DOHH2 (cell line): ENCODE data around the gene XRCC5.

Source experiments
- H3F3A ChIP-seq: fragments of 200-600 bp; sonication (generic), shearing (Covaris generic); 2 replicates; pipeline ENCODE4 v1.6.0; 2016; ENCODE audit warnings: antibody characterized with exemption, mild to moderate bottlenecking; ENCODE audit not compliant: control insufficient read depth, insufficient read depth
- H3K27ac ChIP-seq: fragments of 200-600 bp; sonication (generic); 2 replicates; pipeline ENCODE4 v1.5.1; 2014; ENCODE audit warnings: low read depth, mild to moderate bottlenecking, low read length, moderate library complexity
- H3K27me3 ChIP-seq: fragments of 200-600 bp; sonication (generic); 2 replicates; pipeline ENCODE4 v1.6.1; 2014; ENCODE audit warnings: mild to moderate bottlenecking, low read length, mixed read lengths; ENCODE audit not compliant: control insufficient read depth
- H3K36me3 ChIP-seq: fragments of 200-600 bp; sonication (generic); 2 replicates; pipeline ENCODE4 v1.6.1; 2014; ENCODE audit warnings: mild to moderate bottlenecking, low read length, moderate library complexity, mixed read lengths; ENCODE audit not compliant: control insufficient read depth
- H3K4me1 ChIP-seq: fragments of 200-600 bp; sonication (generic); 2 replicates; pipeline ENCODE4 v1.6.1; 2014; ENCODE audit warnings: mild to moderate bottlenecking, low read length, mixed read lengths; ENCODE audit not compliant: control insufficient read depth
- H3K4me2 ChIP-seq: fragments of 200-600 bp; sonication (generic); 2 replicates; pipeline ENCODE4 v1.6.0; 2014; ENCODE audit warnings: mild to moderate bottlenecking, low read length, moderate library complexity
- H3K4me3 ChIP-seq: fragments of 200-600 bp; sonication (generic); 2 replicates; pipeline ENCODE4 v1.5.1; 2014; ENCODE audit warnings: mild to moderate bottlenecking, low read length, mixed read lengths
- H3K79me2 ChIP-seq: fragments of 200-600 bp; sonication (generic); 2 replicates; pipeline ENCODE4 v1.6.1; 2014; ENCODE audit warnings: mild to moderate bottlenecking, low read length, mixed read lengths; ENCODE audit not compliant: control insufficient read depth
- H3K9me2 ChIP-seq: fragments of 200-600 bp; sonication (generic); replicated peaks from 2 replicates; pipeline ENCODE4 v1.6.1; 2014; ENCODE audit warnings: mild to moderate bottlenecking, low read length, mixed read lengths; ENCODE audit not compliant: control insufficient read depth
- H3K9me3 ChIP-seq: fragments of 200-600 bp; sonication (generic); 2 replicates; pipeline ENCODE4 v1.6.1; 2014; ENCODE audit warnings: antibody characterized with exemption, low read length, mixed read lengths; ENCODE audit not compliant: control insufficient read depth, insufficient read depth
- H4K20me1 ChIP-seq: fragments of 200-600 bp; sonication (generic); 2 replicates; pipeline ENCODE4 v1.6.0; 2014; ENCODE audit warnings: low read depth, mild to moderate bottlenecking, antibody characterized with exemption, low read length, moderate library complexity; ENCODE audit not compliant: control insufficient read depth, insufficient read depth
- EZH2phosphoT487 ChIP-seq: fragments of 200-600 bp; sonication (generic); IDR thresholded peaks from 2 replicates; pipeline ENCODE4 v1.6.1; 2017; ENCODE audit warnings: borderline replicate concordance, mild to moderate bottlenecking, antibody characterized with exemption, low read length, moderate library complexity, mixed read lengths
- TF ChIP-seq, protein P1 (sequence below): fragments of 200-600 bp; sonication (generic); IDR thresholded peaks from one replicate; pipeline ENCODE4 v1.5.1; 2014; ENCODE audit warnings: antibody characterized with exemption, mild to moderate bottlenecking, low read depth, low read length; ENCODE audit not compliant: poor library complexity, severe bottlenecking

Gene XRCC5

GRCh38 chr2:216170076-216170763 is 61.1 kb downstream of the XRCC5 start:
- Histone ChIP-seq H3K27ac (no peak overlapping the region), H3K4me1 (no peaks in the 10 kb centered on the region), H3K27me3 (no peaks in the 10 kb centered on the region), H3K79me2 (peaks cover 55% of the 10 kb centered on the region), H4K20me1 (0 out of 2 replicates have a peak, but pooled peaks cover 7% of the 10 kb centered on the region), H3K4me3 (no peak overlapping the region), H3K9me2 (no peaks in the 10 kb centered on the region), H3K36me3 (peaks cover 94% of the 10 kb centered on the region), H3K9me3 (no peaks in the 10 kb centered on the region), H3F3A (peaks cover 2% of the 10 kb centered on the region; the same call in 1 of the 2 replicates), H3K4me2 (no peak overlapping the region)
- no peak for TF ChIP-seq EZH2phosphoT487
- TF ChIP-seq, protein P1, sequence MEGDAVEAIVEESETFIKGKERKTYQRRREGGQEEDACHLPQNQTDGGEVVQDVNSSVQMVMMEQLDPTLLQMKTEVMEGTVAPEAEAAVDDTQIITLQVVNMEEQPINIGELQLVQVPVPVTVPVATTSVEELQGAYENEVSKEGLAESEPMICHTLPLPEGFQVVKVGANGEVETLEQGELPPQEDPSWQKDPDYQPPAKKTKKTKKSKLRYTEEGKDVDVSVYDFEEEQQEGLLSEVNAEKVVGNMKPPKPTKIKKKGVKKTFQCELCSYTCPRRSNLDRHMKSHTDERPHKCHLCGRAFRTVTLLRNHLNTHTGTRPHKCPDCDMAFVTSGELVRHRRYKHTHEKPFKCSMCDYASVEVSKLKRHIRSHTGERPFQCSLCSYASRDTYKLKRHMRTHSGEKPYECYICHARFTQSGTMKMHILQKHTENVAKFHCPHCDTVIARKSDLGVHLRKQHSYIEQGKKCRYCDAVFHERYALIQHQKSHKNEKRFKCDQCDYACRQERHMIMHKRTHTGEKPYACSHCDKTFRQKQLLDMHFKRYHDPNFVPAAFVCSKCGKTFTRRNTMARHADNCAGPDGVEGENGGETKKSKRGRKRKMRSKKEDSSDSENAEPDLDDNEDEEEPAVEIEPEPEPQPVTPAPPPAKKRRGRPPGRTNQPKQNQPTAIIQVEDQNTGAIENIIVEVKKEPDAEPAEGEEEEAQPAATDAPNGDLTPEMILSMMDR = no peak

DNA sequence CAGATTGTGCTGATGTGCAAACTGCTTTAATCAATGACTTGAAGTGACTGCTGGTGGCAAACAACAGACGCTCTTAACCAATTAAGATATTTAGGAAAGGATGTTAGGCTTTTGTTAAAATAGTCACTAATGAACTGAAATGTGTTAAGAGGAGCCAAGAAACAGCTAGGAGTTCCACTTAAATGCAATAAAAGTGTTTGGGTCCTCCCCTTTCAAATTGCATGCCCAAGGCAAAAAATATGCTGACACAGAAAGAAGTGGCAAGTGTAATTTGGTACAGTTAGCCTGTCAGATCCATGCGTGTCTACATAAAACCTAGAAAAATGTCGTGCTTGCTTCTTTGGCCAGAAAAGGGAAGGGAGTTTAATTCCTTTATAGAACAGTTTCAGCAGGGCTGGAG is 61.9 kb downstream of the XRCC5 start:
- Histone ChIP-seq H3K4me1 (no peaks in the 10 kb centered on the region), H3K27ac (no peak overlapping the region), H4K20me1 (0 out of 2 replicates have a peak, but pooled peaks cover 6% of the 10 kb centered on the region), H3K36me3 (peaks cover 94% of the 10 kb centered on the region), H3F3A (peaks cover 2% of the 10 kb centered on the region; the same call in 1 of the 2 replicates), H3K27me3 (no peaks in the 10 kb centered on the region), H3K9me3 (no peaks in the 10 kb centered on the region), H3K79me2 (peaks cover 59% of the 10 kb centered on the region), H3K4me3 (no peak overlapping the region), H3K9me2 (no peaks in the 10 kb centered on the region), H3K4me2 (no peak overlapping the region)
- TF ChIP-seq, protein P1 = no peak
- TF ChIP-seq EZH2phosphoT487 = no peak

- no peak for TF ChIP-seq EZH2phosphoT487
- TF ChIP-seq, protein P1 = no peak
- H3K4me3 ChIP-seq = no peak overlapping the region
- no peaks in the 10 kb centered on the region for H3K4me1 ChIP-seq
- H3K79me2 ChIP-seq = peaks cover 65% of the 10 kb centered on the region
- 0 out of 2 replicates have a peak, but pooled peaks cover 3% of the 10 kb centered on the region for H4K20me1 ChIP-seq
- H3K9me2 ChIP-seq = no peaks in the 10 kb centered on the region
- H3K9me3 ChIP-seq = no peaks in the 10 kb centered on the region
- no peak overlapping the region for H3K27ac ChIP-seq
- H3F3A ChIP-seq = peaks cover 2% of the 10 kb centered on the region; the same call in 1 of the 2 replicates
- H3K27me3 ChIP-seq = no peaks in the 10 kb centered on the region
- no peak overlapping the region for H3K4me2 ChIP-seq
- peaks cover 90% of the 10 kb centered on the region for H3K36me3 ChIP-seq
Observed at GRCh38 chr2:216172493-216172892, 63.3 kb downstream of the XRCC5 start.
